Esophagus (tissue), 2 donors: ENCODE data around the gene CSAD. TPM values are rescaled to one million over a fixed set of nuclear protein-coding genes. Genes with fewer than 3 reads are reported as not detected.

Experiments used
- H3K27ac ChIP-seq, 2 donors: one replicate each; pipeline ENCODE4 v1.5.1; 2013; ENCODE audit warnings: low read depth in 2 of 2, mild to moderate bottlenecking in 2 of 2, inconsistent platforms in 1 of 2, low read length in 1 of 2, moderate library complexity in 1 of 2
- H3K27me3 ChIP-seq, 2 donors: one replicate each; pipeline ENCODE4 v1.6.1; 2013; ENCODE audit warnings: low read length in 2 of 2, control low read depth in 1 of 2, mild to moderate bottlenecking in 1 of 2; ENCODE audit not compliant: insufficient read depth in 2 of 2, control insufficient read depth in 1 of 2
- H3K36me3 ChIP-seq, 2 donors: one replicate each; pipeline ENCODE4 v1.6.1; 2013; ENCODE audit warnings: low read length in 1 of 2; ENCODE audit not compliant: control insufficient read depth in 2 of 2, insufficient read depth in 2 of 2
- H3K4me1 ChIP-seq, 2 donors: one replicate each; pipeline ENCODE4 v1.6.1; 2013; ENCODE audit warnings: low read length in 1 of 2; ENCODE audit not compliant: control insufficient read depth in 2 of 2, insufficient read depth in 2 of 2
- H3K4me3 ChIP-seq, 2 donors: one replicate each; pipeline ENCODE4 v1.5.1; 2013; ENCODE audit warnings: low read length in 2 of 2, mild to moderate bottlenecking in 2 of 2, low read depth in 1 of 2, moderate library complexity in 1 of 2
- H3K9me3 ChIP-seq, 2 donors: one replicate each; pipeline ENCODE4 v1.6.1; 2013; ENCODE audit warnings: mild to moderate bottlenecking in 2 of 2, low read depth in 1 of 2, low read length in 1 of 2, moderate library complexity in 1 of 2; ENCODE audit not compliant: control insufficient read depth in 2 of 2, insufficient read depth in 1 of 2
- WGBS, 2 donors: extraction: QIAGEN DNeasy Blood & Tissue Kit; methylation state at CpG; one replicate each; pipeline ENCODE4 v1.1.7; 2013; 5-methylcytosine and 5-hydroxymethylcytosine counted together
- polyA plus RNA-seq, 2 donors: library from polyadenylated mRNA; stranded (reverse); fragments of 200-250 nt; gene quantifications; one replicate each; pipeline ENCODE4 v1.2.3, GENCODE V29; 2013
- donor health status: healthy with polysubstance abuse.
- donor health status: Bipolar disorder and iron deficiency.

Gene CSAD
- polyA plus RNA-seq, 2 donors, result 25.6 to 63.7 TPM

GRCh38 chr12:53201177-53201541 lies 20.4 kb upstream of the CSAD start:
- no peaks in the 10 kb centered on the region for H3K9me3 ChIP-seq
- H3K27me3 ChIP-seq, result no peaks in the 10 kb centered on the region
- H3K27ac ChIP-seq, result no peak overlapping the region
- peaks cover 4 to 6% of the 10 kb centered on the region in 2 donors for H3K36me3 ChIP-seq
- no peak overlapping the region for H3K4me3 ChIP-seq
- WGBS, 2 donors, result 69% methylated on average over 1 of the region's 1 CpG
- peaks cover 0 to 3% of the 10 kb centered on the region in 2 donors for H3K4me1 ChIP-seq

- Histone ChIP-seq H3K36me3 (peaks cover 4 to 6% of the 10 kb centered on the region in 2 donors), H3K27me3 (no peaks in the 10 kb centered on the region), H3K27ac (no peak overlapping the region), H3K9me3 (no peaks in the 10 kb centered on the region), H3K4me1 (peaks cover 0 to 3% of the 10 kb centered on the region in 2 donors), H3K4me3 (no peak overlapping the region)
- whole genome bisulfite sequencing, 2 donors, result 71 to 76% methylated on average over 10 of the region's 10 CpGs
Measured at GRCh38 chr12:53200458-53201176, 19.9 kb upstream of the CSAD start.

- peaks cover 0 to 3% of the 10 kb centered on the region in 2 donors for H3K4me1 ChIP-seq
- no peaks in the 10 kb centered on the region for H3K9me3 ChIP-seq
- no peak overlapping the region for H3K4me3 ChIP-seq
- 77 to 93% methylated on average over 2 of the region's 2 CpGs for WGBS, 2 donors
- no peak overlapping the region for H3K27ac ChIP-seq
- peaks cover 4 to 6% of the 10 kb centered on the region in 2 donors for H3K36me3 ChIP-seq
- H3K27me3 ChIP-seq, result no peaks in the 10 kb centered on the region
Measured at GRCh38 chr12:53200107-53200457, 19.4 kb upstream of the CSAD start.

GRCh38 chr12:53199700-53200099 lies 19.0 kb upstream of the CSAD start:
- no peaks in the 10 kb centered on the region for H3K27me3 ChIP-seq
- H3K27ac ChIP-seq, result no peak overlapping the region
- WGBS, 2 donors, result 88 to 91% methylated on average over 3 of the region's 3 CpGs
- H3K36me3 ChIP-seq, result peaks cover 4 to 6% of the 10 kb centered on the region in 2 donors
- H3K4me3 ChIP-seq, result no peak overlapping the region
- peaks cover 0 to 3% of the 10 kb centered on the region in 2 donors for H3K4me1 ChIP-seq
- H3K9me3 ChIP-seq, result no peaks in the 10 kb centered on the region

- Histone ChIP-seq H3K27ac (peak overlapping the region in 1 of 2 donors; percentile 13), H3K4me3 (no peak overlapping the region), H3K9me3 (no peaks in the 10 kb centered on the region), H3K36me3 (peaks cover 4 to 9% of the 10 kb centered on the region in 2 donors), H3K27me3 (no peaks in the 10 kb centered on the region), H3K4me1 (peaks cover 0 to 3% of the 10 kb centered on the region in 2 donors)
- WGBS, 2 donors, result 84 to 87% methylated on average over 5 of the region's 5 CpGs
Measured at GRCh38 chr12:53198486-53199110, 17.9 kb upstream of the CSAD start.

- no peak overlapping the region for H3K27ac ChIP-seq
- WGBS, 2 donors, result 73 to 78% methylated on average over 19 of the region's 19 CpGs
- H3K4me3 ChIP-seq, result no peak overlapping the region
- peaks cover 4 to 20% of the 10 kb centered on the region in 2 donors for H3K36me3 ChIP-seq
- H3K9me3 ChIP-seq, result no peaks in the 10 kb centered on the region
- peaks cover 0 to 3% of the 10 kb centered on the region in 2 donors for H3K4me1 ChIP-seq
- no peaks in the 10 kb centered on the region for H3K27me3 ChIP-seq
Measured at GRCh38 chr12:53197011-53197640, 16.4 kb upstream of the CSAD start.

GRCh38 chr12:53196486-53196885 lies 15.8 kb upstream of the CSAD start:
- H3K36me3 ChIP-seq, result peaks cover 4 to 25% of the 10 kb centered on the region in 2 donors
- no peaks in the 10 kb centered on the region for H3K9me3 ChIP-seq
- H3K27me3 ChIP-seq, result no peaks in the 10 kb centered on the region
- H3K4me1 ChIP-seq, result peaks cover 0 to 3% of the 10 kb centered on the region in 2 donors
- WGBS, 2 donors, result 81 to 83% methylated on average over 14 of the region's 14 CpGs
- no peak overlapping the region for H3K4me3 ChIP-seq
- H3K27ac ChIP-seq, result no peak overlapping the region

- WGBS, 2 donors, result 88 to 91% methylated on average over 10 of the region's 10 CpGs
Measured at GRCh38 chr12:53195516-53196420, 15.0 kb upstream of the CSAD start.

GRCh38 chr12:53194973-53195372 lies 14.2 kb upstream of the CSAD start:
- Histone ChIP-seq H3K4me1 (peaks cover 0 to 4% of the 10 kb centered on the region in 2 donors), H3K36me3 (peaks cover 3 to 32% of the 10 kb centered on the region in 2 donors), H3K9me3 (no peaks in the 10 kb centered on the region), H3K4me3 (no peak overlapping the region), H3K27me3 (no peaks in the 10 kb centered on the region), H3K27ac (no peak overlapping the region)
- 93 to 96% methylated on average over 1 of the region's 1 CpG for WGBS, 2 donors

More at GRCh38 chr12:53195516-53196420, 15.0 kb upstream of the CSAD start:
- Histone ChIP-seq H3K4me1 (peaks cover 0 to 3% of the 10 kb centered on the region in 2 donors), H3K4me3 (no peak overlapping the region), H3K27ac (no peak overlapping the region), H3K36me3 (peaks cover 6 to 32% of the 10 kb centered on the region in 2 donors), H3K9me3 (no peaks in the 10 kb centered on the region), H3K27me3 (no peaks in the 10 kb centered on the region)
